ENCODE data around the gene ENPP7.

Gene ENPP7

DNA sequence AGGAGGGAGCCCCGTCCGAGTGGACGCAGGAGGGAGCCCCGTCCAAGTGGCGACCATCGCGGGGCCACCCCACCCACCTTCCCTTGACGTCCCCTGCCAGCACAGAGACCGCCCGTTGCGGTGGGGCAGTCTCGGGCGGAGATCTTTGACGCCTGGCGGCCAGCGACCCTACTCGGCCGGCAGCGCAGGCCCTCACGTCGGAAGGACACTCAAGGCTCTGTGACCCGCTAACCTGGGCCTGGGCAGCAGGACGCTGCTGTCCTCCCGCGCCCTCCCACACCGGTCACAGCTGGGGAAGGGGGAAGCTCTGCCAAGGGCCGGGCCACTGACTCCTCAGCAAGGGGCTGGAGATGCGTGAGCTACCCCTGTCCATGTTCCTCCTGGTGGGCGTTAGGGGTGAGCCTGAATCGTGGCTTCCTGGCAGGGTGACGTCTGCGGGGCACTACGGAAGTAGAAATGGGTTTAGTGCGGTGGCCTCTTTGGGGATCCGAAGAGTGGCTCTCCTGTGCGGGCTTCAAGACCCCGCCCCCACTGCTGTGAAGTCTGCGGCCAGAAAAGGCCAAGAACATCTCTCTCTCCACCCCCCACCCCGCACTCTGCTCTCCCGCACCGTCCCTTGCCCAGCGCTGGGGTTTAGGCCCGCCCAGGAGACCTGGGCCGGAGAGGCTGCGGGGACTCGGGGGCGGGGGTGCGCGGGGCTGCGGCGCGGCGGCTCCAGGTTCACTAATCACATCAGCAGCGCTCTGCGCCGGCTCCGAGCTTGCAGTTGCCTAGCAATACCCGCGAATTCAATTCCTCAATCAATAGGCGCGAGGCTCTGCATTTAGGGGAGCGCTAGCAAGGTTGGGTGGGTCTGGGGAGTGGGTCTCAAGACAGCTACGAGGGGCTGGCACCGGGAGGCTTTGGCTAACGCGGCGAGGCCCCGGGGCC is 60.3 kb downstream of the ENPP7 start:
- CTCF ChIA-PET = interaction anchor here (0.8 to 2.2 kb wide), 5 partner anchors 19 to 53 kb away, joined by 3 to 12 read pairs (median 3); no protein-coding TSS in a partner anchor
- DNase-seq (ENCODE audit: extremely low spot score) = no peak
- TF ChIP-seq, protein P1, sequence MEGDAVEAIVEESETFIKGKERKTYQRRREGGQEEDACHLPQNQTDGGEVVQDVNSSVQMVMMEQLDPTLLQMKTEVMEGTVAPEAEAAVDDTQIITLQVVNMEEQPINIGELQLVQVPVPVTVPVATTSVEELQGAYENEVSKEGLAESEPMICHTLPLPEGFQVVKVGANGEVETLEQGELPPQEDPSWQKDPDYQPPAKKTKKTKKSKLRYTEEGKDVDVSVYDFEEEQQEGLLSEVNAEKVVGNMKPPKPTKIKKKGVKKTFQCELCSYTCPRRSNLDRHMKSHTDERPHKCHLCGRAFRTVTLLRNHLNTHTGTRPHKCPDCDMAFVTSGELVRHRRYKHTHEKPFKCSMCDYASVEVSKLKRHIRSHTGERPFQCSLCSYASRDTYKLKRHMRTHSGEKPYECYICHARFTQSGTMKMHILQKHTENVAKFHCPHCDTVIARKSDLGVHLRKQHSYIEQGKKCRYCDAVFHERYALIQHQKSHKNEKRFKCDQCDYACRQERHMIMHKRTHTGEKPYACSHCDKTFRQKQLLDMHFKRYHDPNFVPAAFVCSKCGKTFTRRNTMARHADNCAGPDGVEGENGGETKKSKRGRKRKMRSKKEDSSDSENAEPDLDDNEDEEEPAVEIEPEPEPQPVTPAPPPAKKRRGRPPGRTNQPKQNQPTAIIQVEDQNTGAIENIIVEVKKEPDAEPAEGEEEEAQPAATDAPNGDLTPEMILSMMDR (IDR thresholded peaks at IDR 0.05; ENCODE audit: control extremely low read depth, extremely low read depth, low read depth, missing control alignments) = no peak
- POLR2A ChIA-PET = interaction anchor here (0.5 kb wide), 1 partner anchor 128 kb away, joined by 3 read pairs; no protein-coding TSS in a partner anchor

DNA sequence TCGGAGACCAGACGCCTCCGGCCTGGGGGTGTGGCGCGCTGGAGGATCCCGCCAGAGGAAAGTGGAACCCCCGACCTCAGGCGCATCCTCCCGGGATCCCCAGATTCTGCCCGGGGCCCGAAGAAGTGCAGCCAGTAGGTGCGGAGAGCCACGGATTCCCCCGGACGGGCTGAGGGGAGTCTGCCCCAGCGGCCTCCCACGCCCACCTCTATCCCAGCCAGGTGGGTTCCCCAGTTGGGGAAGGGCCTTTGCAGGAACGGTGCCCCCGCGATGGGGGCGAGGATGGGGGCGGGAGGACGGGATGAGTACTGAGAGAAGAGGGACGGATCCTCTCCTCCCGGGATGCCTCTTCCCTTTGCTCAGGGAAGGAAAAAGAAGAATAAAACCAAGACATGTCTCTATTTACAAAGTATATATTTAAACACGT is 61.0 kb downstream of the ENPP7 start:
- CTCF ChIA-PET = interaction anchor here (1.0 to 1.3 kb wide), 3 partner anchors 43 to 53 kb away, joined by 3 read pairs; no protein-coding TSS in a partner anchor
- POLR2A ChIA-PET = no interaction called here
- TF ChIP-seq, protein P1 (IDR thresholded peaks at IDR 0.05; ENCODE audit: control extremely low read depth, extremely low read depth, low read depth, missing control alignments) = no peak
- DNase-seq (ENCODE audit: extremely low spot score) = no peak

Measured in GM10248 (cell line).